Keratinocyte (primary cell): ENCODE measurements around the gene BEAN1. TPM values are rescaled to one million over a fixed set of nuclear protein-coding genes. Genes with fewer than 3 reads are reported as not detected.

Experiments used
- DNase-seq: peaks from one replicate; pipeline ENCODE4 v3.0.0-alpha.2; 2011; ENCODE audit warnings: low read depth, missing footprints, low spot score
- FAIRE-seq: peaks from 2 replicates; lab custom pipeline; 2011; peaks lifted over from hg19 to GRCh38; lab: Jason Lieb, UNC
- H2AFZ ChIP-seq: 2 replicates; pipeline ENCODE4 v1.6.0; 2012; ENCODE audit warnings: low read length, control low read depth, inconsistent platforms; ENCODE audit not compliant: control insufficient read depth
- H3K27ac ChIP-seq: 2 replicates; pipeline ENCODE4 v1.5.1; 2011; ENCODE audit warnings: low read length; ENCODE audit not compliant: control insufficient read depth, insufficient read depth
- H3K27me3 ChIP-seq: 3 replicates; pipeline ENCODE4 v1.6.0; 2011; ENCODE audit warnings: low read length; ENCODE audit not compliant: control insufficient read depth, insufficient read depth; ENCODE audit errors: extremely low read depth
- H3K36me3 ChIP-seq, 2 experiments: 2 replicates in 1 of 2; 3 replicates in 1 of 2; pipeline ENCODE4 v1.5.1; 2011; ENCODE audit warnings: low read length in 2 of 2, mild to moderate bottlenecking in 1 of 2; ENCODE audit not compliant: control insufficient read depth in 2 of 2, insufficient read depth in 2 of 2; ENCODE audit errors: extremely low read depth in 1 of 2
- H3K4me1 ChIP-seq: 3 replicates; pipeline ENCODE4 v1.5.1; 2011; ENCODE audit warnings: low read length; ENCODE audit not compliant: control insufficient read depth, insufficient read depth; ENCODE audit errors: extremely low read depth
- H3K4me2 ChIP-seq: 3 replicates; pipeline ENCODE4 v1.6.0; 2011; ENCODE audit warnings: low read depth, low read length; ENCODE audit not compliant: control insufficient read depth, insufficient read depth; ENCODE audit errors: extremely low read depth
- H3K4me3 ChIP-seq, 3 experiments: fragments of 200-600 bp in 1 of 3; sonication (generic) in 1 of 3; 2 replicates in 2 of 3; 3 replicates in 1 of 3; pipeline ENCODE4 v1.5.1; 2011 to 2016; ENCODE audit warnings: low read length in 3 of 3, mild to moderate bottlenecking in 3 of 3, control low read depth in 2 of 3, inconsistent platforms in 1 of 3, low read depth in 1 of 3, mixed read lengths in 1 of 3, mixed run types in 1 of 3, moderate library complexity in 1 of 3; ENCODE audit not compliant: control insufficient read depth in 2 of 3, insufficient read depth in 2 of 3; ENCODE audit errors: extremely low read depth in 1 of 3
- H3K79me2 ChIP-seq: 2 replicates; pipeline ENCODE4 v1.6.0; 2012; ENCODE audit warnings: low read length; ENCODE audit not compliant: control insufficient read depth, insufficient read depth
- H3K9ac ChIP-seq: 3 replicates; pipeline ENCODE4 v1.6.0; 2011; ENCODE audit warnings: low read length; ENCODE audit not compliant: control insufficient read depth, insufficient read depth; ENCODE audit errors: extremely low read depth
- H3K9me1 ChIP-seq: 3 replicates; pipeline ENCODE4 v1.6.0; 2011; ENCODE audit warnings: low read length; ENCODE audit not compliant: control insufficient read depth, insufficient read depth; ENCODE audit errors: extremely low read depth
- H3K9me3 ChIP-seq: 2 replicates; pipeline ENCODE4 v1.5.1; 2012; ENCODE audit warnings: low read depth, low read length; ENCODE audit not compliant: control insufficient read depth
- H4K20me1 ChIP-seq: 3 replicates; pipeline ENCODE4 v1.6.0; 2011; ENCODE audit warnings: low read length; ENCODE audit not compliant: control insufficient read depth, insufficient read depth; ENCODE audit errors: extremely low read depth
- CTCF ChIP-seq, 3 experiments: IDR thresholded peaks in 1 of 3; conservative IDR thresholded peaks in 1 of 3; optimal IDR thresholded peaks in 1 of 3; 2 replicates in 2 of 3; 3 replicates in 1 of 3; pipeline versions ENCODE3 to v1.5.1; 2011; ENCODE audit warnings: low read length in 3 of 3, mild to moderate bottlenecking in 3 of 3, moderate library complexity in 2 of 3, control low read depth in 1 of 3, inconsistent platforms in 1 of 3; ENCODE audit not compliant: insufficient read depth in 2 of 3; ENCODE audit errors: extremely low read depth in 1 of 3
- EZH2 ChIP-seq: IDR thresholded peaks from one replicate; pipeline ENCODE4 v1.6.1; 2012; ENCODE audit warnings: inconsistent platforms, mild to moderate bottlenecking, low read length, moderate library complexity
- dilution Hi-C: fragments of 300-500 bp; cut with MboI; formaldehyde crosslinking; loops from one replicate; pipeline ENCODE4 v1.7.0; 2020; ENCODE audit warnings: low sequenced_read_pairs; ENCODE audit not compliant: extremely low pct_ligation_motif_present
- polyA plus RNA-seq, 5 experiments: library from polyadenylated mRNA; depleted of rRNA in 3 of 5; stranded (reverse) in 3 of 5; stranded (forward) in 1 of 5; unstranded in 1 of 5; fragments of >200 nt; gene quantifications; 1 replicate in 1 of 5; 2 replicates in 3 of 5; 3 replicates in 1 of 5; pipeline versions ENCODE4 v1.2.1 to v1.2.3, GENCODE V29; 2011 to 2012; ENCODE audit warnings: missing spikeins in 2 of 5, low read depth in 1 of 5, low replicate concordance in 1 of 5

Gene BEAN1
- polyA plus RNA-seq, 1 donor (not counting 4 experiments of a cell fraction or from before 2014, with no cell fraction given) = 0.24 TPM

- Histone ChIP-seq H3K27ac (peak overlapping the region; percentile 1), H3K9me1 (no peaks in the 10 kb centered on the region), H3K79me2 (no peaks in the 10 kb centered on the region), H3K9me3 (no peaks in the 10 kb centered on the region), H3K27me3 (peaks cover 6% of the 10 kb centered on the region), H4K20me1 (no peaks in the 10 kb centered on the region), H2AFZ (peak overlapping the region; percentile 86), H3K9ac (peak overlapping the region; percentile 36), H3K4me3 (peak overlapping the region; percentile 37 to 68 (median 53)), H3K4me2 (peak overlapping the region; percentile 82), H3K4me1 (peaks cover 28% of the 10 kb centered on the region), H3K36me3 (no peaks in the 10 kb centered on the region)
- TF ChIP-seq CTCF (optimal IDR thresholded peaks at IDR 0.05 in 1 of 3, IDR thresholded peaks at IDR 0.05 in 1 of 3, conservative IDR thresholded peaks at IDR 0.05 in 1 of 3; ENCODE audit: extremely low read depth in 1 of 3, insufficient read depth in 2 of 3, low read length in 3 of 3) (peak; percentile 77 to 88 (median 78)), EZH2 (no peak)
- dilution Hi-C loops = no loop called here
- DNase-seq = no peak
- FAIRE-seq = peak; percentile 78
These were observed 20.4 kb upstream of the BEAN1 start for GRCh38 chr16:66406534-66407221.

- H3K9me3 ChIP-seq = no peaks in the 10 kb centered on the region
- H3K36me3 ChIP-seq = no peaks in the 10 kb centered on the region
- peaks cover 6% of the 10 kb centered on the region for H3K27me3 ChIP-seq
- H3K27ac ChIP-seq = peak overlapping the region; percentile 97
- DNase-seq (peak; percentile 90), FAIRE-seq (peak; percentile 88)
- no peak for TF ChIP-seq CTCF (optimal IDR thresholded peaks at IDR 0.05 in 1 of 3, IDR thresholded peaks at IDR 0.05 in 1 of 3, conservative IDR thresholded peaks at IDR 0.05 in 1 of 3; ENCODE audit: extremely low read depth in 1 of 3, insufficient read depth in 2 of 3, low read length in 3 of 3)
- TF ChIP-seq EZH2 = no peak
- no peaks in the 10 kb centered on the region for H3K79me2 ChIP-seq
- peaks cover 28% of the 10 kb centered on the region for H3K4me1 ChIP-seq
- H3K4me2 ChIP-seq = peak overlapping the region; percentile 98
- no peaks in the 10 kb centered on the region for H4K20me1 ChIP-seq
- dilution Hi-C loops = no loop called here
- H3K9me1 ChIP-seq = no peaks in the 10 kb centered on the region
- H2AFZ ChIP-seq = peak overlapping the region; percentile 74
- peak overlapping the region; percentile 19 to 77 (median 63) for H3K4me3 ChIP-seq
- H3K9ac ChIP-seq = peak overlapping the region; percentile 88
These were observed 18.7 kb upstream of the BEAN1 start for GRCh38 chr16:66408163-66409048.
